IMR-90 (cell line): ENCODE data around the gene OAF. TPM values are rescaled to one million over a fixed set of nuclear protein-coding genes. Genes with fewer than 3 reads are reported as not detected.

Experiments
- ATAC-seq: fragments of 200-7000 bp; cut with Tn5 transposase; 2 replicates; pipeline ENCODE4 v1.9.1; 2020; ENCODE audit warnings: low read depth, mild to moderate bottlenecking, moderate library complexity
- BruUV-seq: library from RNA; stranded (reverse); fragments of 400-500 nt; replicated peaks from 2 replicates; lab custom pipeline; 2021; lab: Mats Ljungman, UMichigan
- CTCF ChIA-PET: fragments of 300-600 bp; formaldehyde crosslinking; extraction: SDS; loops from one replicate; lab custom pipeline; 2021; ENCODE audit warnings: antibody characterized with exemption; lab: Yijun Ruan, JAX
- POLR2A ChIA-PET: fragments of 300-600 bp; sonication (Branson Sonifier 250); formaldehyde crosslinking; loops from one replicate; lab custom pipeline; 2022; ENCODE audit warnings: antibody characterized with exemption; ENCODE audit not compliant: unreplicated experiment; lab: Charles Lee
- DNase-seq: peaks from one replicate; pipeline ENCODE4 v3.0.0; 2013
- H2AFZ ChIP-seq: replicated peaks from 2 replicates; pipeline ENCODE3; 2013; ENCODE audit warnings: low read length, mild to moderate bottlenecking; ENCODE audit not compliant: poor library complexity
- H2AK5ac ChIP-seq: 2 replicates; pipeline ENCODE4 v1.6.1; 2013; ENCODE audit warnings: low read depth, low read length, inconsistent platforms
- H2AK9ac ChIP-seq: replicated peaks from 2 replicates; pipeline ENCODE3; 2013; ENCODE audit warnings: mild to moderate bottlenecking, low read depth, low read length, moderate library complexity; ENCODE audit not compliant: poor library complexity
- H2BK120ac ChIP-seq: 2 replicates; pipeline ENCODE4 v1.6.1; 2013; ENCODE audit warnings: low read depth, low read length, inconsistent platforms
- H2BK15ac ChIP-seq: 3 replicates; pipeline ENCODE4 v1.6.1; 2013; ENCODE audit warnings: low read depth, low read length, inconsistent platforms
- H2BK20ac ChIP-seq: 2 replicates; pipeline ENCODE4 v1.6.1; 2013; ENCODE audit warnings: low read depth, mild to moderate bottlenecking, inconsistent platforms, low read length, moderate library complexity
- H2BK5ac ChIP-seq: 2 replicates; pipeline ENCODE4 v1.6.1; 2013; ENCODE audit warnings: mild to moderate bottlenecking, low read depth, low read length, inconsistent platforms; ENCODE audit not compliant: poor library complexity, severe bottlenecking
- H3K14ac ChIP-seq: replicated peaks from 2 replicates; pipeline ENCODE4 v1.6.1; 2013; ENCODE audit warnings: low read depth, low read length, inconsistent platforms
- H3K18ac ChIP-seq: 2 replicates; pipeline ENCODE4 v1.6.1; 2013; ENCODE audit warnings: low read depth, low read length, control low read depth
- H3K23ac ChIP-seq: 2 replicates; pipeline ENCODE4 v1.6.1; 2013; ENCODE audit warnings: low read depth, low read length, inconsistent platforms
- H3K27ac ChIP-seq: 2 replicates; pipeline ENCODE4 v1.5.1; 2013; ENCODE audit warnings: mild to moderate bottlenecking, control low read depth, low read length; ENCODE audit not compliant: insufficient read depth
- H3K27me3 ChIP-seq: 2 replicates; pipeline ENCODE4 v1.6.1; 2013; ENCODE audit warnings: low read length; ENCODE audit not compliant: control insufficient read depth, insufficient read depth
- H3K36me3 ChIP-seq: 2 replicates; pipeline ENCODE4 v1.6.1; 2013; ENCODE audit warnings: low read length, mixed read lengths; ENCODE audit not compliant: control insufficient read depth, insufficient read depth
- H3K4ac ChIP-seq: 2 replicates; pipeline ENCODE4 v1.6.1; 2013; ENCODE audit warnings: low read depth, low read length, inconsistent platforms
- H3K4me1 ChIP-seq: 2 replicates; pipeline ENCODE4 v1.6.1; 2013; ENCODE audit warnings: low read length, mixed read lengths; ENCODE audit not compliant: control insufficient read depth, insufficient read depth
- H3K4me2 ChIP-seq: 2 replicates; pipeline ENCODE4 v1.6.1; 2013; ENCODE audit warnings: low read depth, mild to moderate bottlenecking, control low read depth, low read length, moderate library complexity
- H3K4me3 ChIP-seq: 2 replicates; pipeline ENCODE4 v1.5.1; 2013; ENCODE audit warnings: low read depth, mild to moderate bottlenecking, control low read depth, low read length, moderate library complexity; ENCODE audit not compliant: insufficient read depth
- H3K56ac ChIP-seq: 2 replicates; pipeline ENCODE4 v1.6.1; 2013; ENCODE audit warnings: low read length, inconsistent platforms; ENCODE audit not compliant: insufficient read depth; ENCODE audit errors: extremely low read depth
- H3K79me1 ChIP-seq, 2 experiments: 2 replicates each; pipeline ENCODE4 v1.6.1; 2013; ENCODE audit warnings: low read length in 2 of 2, inconsistent platforms in 1 of 2, low read depth in 1 of 2
- H3K9ac ChIP-seq: 2 replicates; pipeline ENCODE4 v1.6.1; 2013; ENCODE audit warnings: low read depth, low read length, control low read depth
- H3K9me1 ChIP-seq: 2 replicates; pipeline ENCODE4 v1.6.1; 2013; ENCODE audit warnings: low read length, inconsistent platforms; ENCODE audit not compliant: insufficient read depth
- H3K9me3 ChIP-seq: 2 replicates; pipeline ENCODE4 v1.6.1; 2013; ENCODE audit warnings: low read length; ENCODE audit not compliant: control insufficient read depth, insufficient read depth
- H4K20me1 ChIP-seq: 2 replicates; pipeline ENCODE4 v1.6.1; 2013; ENCODE audit warnings: low read length, inconsistent platforms; ENCODE audit not compliant: insufficient read depth
- H4K5ac ChIP-seq: 2 replicates; pipeline ENCODE4 v1.6.1; 2013; ENCODE audit warnings: mild to moderate bottlenecking, low read depth, low read length, control low read depth
- H4K8ac ChIP-seq, 2 experiments: 2 replicates each; pipeline ENCODE4 v1.6.1; 2013; ENCODE audit warnings: low read depth in 2 of 2, low read length in 2 of 2, control low read depth in 1 of 2, inconsistent platforms in 1 of 2
- H4K91ac ChIP-seq: 2 replicates; pipeline ENCODE4 v1.6.1; 2013; ENCODE audit warnings: low read depth, low read length, inconsistent platforms; ENCODE audit not compliant: insufficient read depth
- BHLHE40 ChIP-seq: fragments of 150-350 bp; IDR thresholded peaks from 2 replicates; pipeline ENCODE4 v1.6.1; 2016; ENCODE audit warnings: mild to moderate bottlenecking, low read depth, low read length
- CEBPB ChIP-seq: IDR thresholded peaks from 2 replicates; pipeline ENCODE4 v1.6.1; 2012; ENCODE audit warnings: low read depth, low read length, improper control_type of control experiment
- CHD1 ChIP-seq: IDR thresholded peaks from 2 replicates; pipeline ENCODE4 v1.6.1; 2012; ENCODE audit warnings: low read depth, low read length, improper control_type of control experiment
- MAFK ChIP-seq: IDR thresholded peaks from 2 replicates; pipeline ENCODE4 v1.6.1; 2012; ENCODE audit warnings: low read depth, low read length, improper control_type of control experiment
- MAZ ChIP-seq: IDR thresholded peaks from 2 replicates; pipeline ENCODE4 v1.6.1; 2012; ENCODE audit warnings: low read depth, mild to moderate bottlenecking, low read length, improper control_type of control experiment, moderate library complexity, borderline replicate concordance
- MXI1 ChIP-seq: IDR thresholded peaks from 2 replicates; pipeline ENCODE4 v1.6.1; 2012; ENCODE audit warnings: low read depth, mild to moderate bottlenecking, low read length, moderate library complexity, borderline replicate concordance
- NFE2L2 ChIP-seq: fragments of 150-350 bp; IDR thresholded peaks from 2 replicates; pipeline ENCODE4 v1.6.1; 2016; ENCODE audit warnings: low read depth, mild to moderate bottlenecking, low read length
- POLR2A ChIP-seq: IDR thresholded peaks from 2 replicates; pipeline ENCODE4 v1.6.1; 2012; ENCODE audit warnings: mild to moderate bottlenecking, low read depth, low read length
- RCOR1 ChIP-seq: IDR thresholded peaks from 2 replicates; pipeline ENCODE4 v1.6.1; 2012; ENCODE audit warnings: mild to moderate bottlenecking, low read length, improper control_type of control experiment; ENCODE audit not compliant: insufficient replicate concordance
- RFX5 ChIP-seq: IDR thresholded peaks from 2 replicates; pipeline ENCODE4 v1.8.0; 2012; ENCODE audit warnings: low read depth, mild to moderate bottlenecking, low read length, moderate library complexity
- SMC3 ChIP-seq: fragments of 150-350 bp; IDR thresholded peaks from 2 replicates; pipeline ENCODE4 v1.6.1; 2016; ENCODE audit warnings: low read depth, mild to moderate bottlenecking, antibody characterized with exemption, low read length, moderate library complexity
- WGBS, 2 experiments: methylation state at CpG; one replicate each; pipeline versions ENCODE4 v1.1.5 to v1.1.7; 2013; ENCODE audit warnings: missing lambda C conversion rate in 2 of 2; ENCODE audit not compliant: insufficient read length in 1 of 2; ENCODE audit errors: extremely low coverage in 2 of 2; 5-methylcytosine and 5-hydroxymethylcytosine counted together
- dilution Hi-C: fragments of 300-500 bp; cut with HindIII; formaldehyde crosslinking; loops from one replicate; pipeline ENCODE4 v1.14.3; 2018; ENCODE audit warnings: low sequenced_read_pairs; ENCODE audit not compliant: unreplicated experiment
- in situ Hi-C: fragments of 300-500 bp; cut with MboI; formaldehyde crosslinking; loops from 3 replicates; pipeline ENCODE4 v1.14.3; 2019; ENCODE audit warnings: low sequenced_read_pairs, inconsistent platforms, mixed read lengths
- intact Hi-C: fragments of 100-400 bp; cut with micrococcal nuclease; formaldehyde crosslinking; loops from 2 replicates; pipeline ENCODE4 v1.10.0; 2022
- polyA plus RNA-seq, 3 experiments: library from polyadenylated mRNA; depleted of rRNA; stranded (reverse); fragments of >200 nt; gene quantifications; 2 replicates each; pipeline ENCODE4 v1.2.3, GENCODE V29; 2012; ENCODE audit warnings: low replicate concordance in 1 of 3
- total RNA-seq: library from RNA; depleted of rRNA; stranded (reverse); fragments of >200 nt; gene quantifications from 2 replicates; pipeline ENCODE4 v1.2.3, GENCODE V29; 2012
- TF ChIP-seq, protein P1 (sequence below): fragments of 150-350 bp; IDR thresholded peaks from 2 replicates; pipeline ENCODE4 v1.6.1; 2017; ENCODE audit warnings: mild to moderate bottlenecking, antibody characterized with exemption, low read length, low read depth
- TF ChIP-seq, protein P2 (sequence below): conservative IDR thresholded peaks from 2 replicates; pipeline ENCODE4 v1.5.1; 2012; ENCODE audit warnings: mild to moderate bottlenecking, low read depth, low read length, improper control_type of control experiment
- TF ChIP-seq, protein P3 (sequence below): fragments of 150-350 bp; IDR thresholded peaks from 2 replicates; pipeline ENCODE4 v1.6.1; 2016; ENCODE audit warnings: low read depth, mild to moderate bottlenecking, low read length, moderate library complexity, borderline replicate concordance

OAF gene
- total and polyA plus RNA-seq, 2 of the 4 experiments (the other 2 are of a cell fraction) = 9.9 to 42.0 TPM

DNA sequence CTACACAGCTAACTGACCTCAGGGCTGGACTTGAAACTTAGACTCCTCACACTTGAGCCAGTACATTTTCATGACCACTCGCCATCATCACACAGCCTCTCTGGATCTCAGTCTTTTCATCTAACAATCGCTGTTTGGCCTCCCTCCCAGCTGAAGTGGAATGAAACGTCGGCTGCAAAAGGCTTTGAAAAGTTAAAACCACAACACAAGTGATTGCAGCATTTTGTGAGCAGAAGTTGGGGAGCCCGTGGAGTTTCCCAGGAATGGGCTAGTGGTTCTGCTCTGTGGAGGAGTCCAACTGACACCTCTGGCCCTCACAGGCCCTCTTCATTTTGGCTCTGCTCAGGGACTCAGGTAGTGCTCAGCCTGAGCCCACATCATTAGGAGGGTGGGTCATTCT is 37.0 kb upstream of the OAF start (continued):
- TF ChIP-seq, protein P1, sequence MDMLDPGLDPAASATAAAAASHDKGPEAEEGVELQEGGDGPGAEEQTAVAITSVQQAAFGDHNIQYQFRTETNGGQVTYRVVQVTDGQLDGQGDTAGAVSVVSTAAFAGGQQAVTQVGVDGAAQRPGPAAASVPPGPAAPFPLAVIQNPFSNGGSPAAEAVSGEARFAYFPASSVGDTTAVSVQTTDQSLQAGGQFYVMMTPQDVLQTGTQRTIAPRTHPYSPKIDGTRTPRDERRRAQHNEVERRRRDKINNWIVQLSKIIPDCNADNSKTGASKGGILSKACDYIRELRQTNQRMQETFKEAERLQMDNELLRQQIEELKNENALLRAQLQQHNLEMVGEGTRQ = no peak
- TF ChIP-seq MAZ (no peak), BHLHE40 (no peak)

DNA sequence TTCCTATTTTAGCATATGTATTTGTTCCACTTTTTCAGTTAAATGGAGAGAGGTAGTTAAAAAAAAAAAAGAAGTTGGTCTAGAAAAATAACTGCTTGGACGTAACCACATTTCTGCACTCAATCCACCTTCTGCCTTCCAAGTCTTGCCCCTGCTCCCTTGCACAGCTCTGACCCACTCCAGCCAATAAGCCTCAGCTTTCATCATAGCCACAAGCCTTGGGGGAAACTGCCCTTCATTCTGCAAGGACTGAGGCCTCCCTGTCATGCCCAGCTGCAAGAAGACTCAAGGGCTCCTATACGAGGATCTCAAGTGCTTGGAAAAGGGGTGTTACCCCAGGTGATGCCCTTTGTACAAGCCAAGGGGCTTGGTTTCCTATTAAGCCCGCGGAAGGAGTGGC is 36.0 kb upstream of the OAF start:
- intact Hi-C loops = loop anchor here (5.0 kb wide), 1 partner anchor 37 kb away; the partner anchor contains the start of gene OAF
- TF ChIP-seq, protein P2, sequence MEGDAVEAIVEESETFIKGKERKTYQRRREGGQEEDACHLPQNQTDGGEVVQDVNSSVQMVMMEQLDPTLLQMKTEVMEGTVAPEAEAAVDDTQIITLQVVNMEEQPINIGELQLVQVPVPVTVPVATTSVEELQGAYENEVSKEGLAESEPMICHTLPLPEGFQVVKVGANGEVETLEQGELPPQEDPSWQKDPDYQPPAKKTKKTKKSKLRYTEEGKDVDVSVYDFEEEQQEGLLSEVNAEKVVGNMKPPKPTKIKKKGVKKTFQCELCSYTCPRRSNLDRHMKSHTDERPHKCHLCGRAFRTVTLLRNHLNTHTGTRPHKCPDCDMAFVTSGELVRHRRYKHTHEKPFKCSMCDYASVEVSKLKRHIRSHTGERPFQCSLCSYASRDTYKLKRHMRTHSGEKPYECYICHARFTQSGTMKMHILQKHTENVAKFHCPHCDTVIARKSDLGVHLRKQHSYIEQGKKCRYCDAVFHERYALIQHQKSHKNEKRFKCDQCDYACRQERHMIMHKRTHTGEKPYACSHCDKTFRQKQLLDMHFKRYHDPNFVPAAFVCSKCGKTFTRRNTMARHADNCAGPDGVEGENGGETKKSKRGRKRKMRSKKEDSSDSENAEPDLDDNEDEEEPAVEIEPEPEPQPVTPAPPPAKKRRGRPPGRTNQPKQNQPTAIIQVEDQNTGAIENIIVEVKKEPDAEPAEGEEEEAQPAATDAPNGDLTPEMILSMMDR = no peak
- no peak for TF ChIP-seq MXI1
- TF ChIP-seq, protein P3, sequence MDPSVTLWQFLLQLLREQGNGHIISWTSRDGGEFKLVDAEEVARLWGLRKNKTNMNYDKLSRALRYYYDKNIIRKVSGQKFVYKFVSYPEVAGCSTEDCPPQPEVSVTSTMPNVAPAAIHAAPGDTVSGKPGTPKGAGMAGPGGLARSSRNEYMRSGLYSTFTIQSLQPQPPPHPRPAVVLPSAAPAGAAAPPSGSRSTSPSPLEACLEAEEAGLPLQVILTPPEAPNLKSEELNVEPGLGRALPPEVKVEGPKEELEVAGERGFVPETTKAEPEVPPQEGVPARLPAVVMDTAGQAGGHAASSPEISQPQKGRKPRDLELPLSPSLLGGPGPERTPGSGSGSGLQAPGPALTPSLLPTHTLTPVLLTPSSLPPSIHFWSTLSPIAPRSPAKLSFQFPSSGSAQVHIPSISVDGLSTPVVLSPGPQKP = no peak
- no peak for TF ChIP-seq POLR2A
- TF ChIP-seq SMC3 = no peak
- no peak for TF ChIP-seq RFX5
- no peak for TF ChIP-seq CEBPB
- TF ChIP-seq NFE2L2 = no peak
- no peak for TF ChIP-seq CHD1
- no peak for TF ChIP-seq MAFK
- no peak for TF ChIP-seq MAZ
- TF ChIP-seq BHLHE40 = no peak
- TF ChIP-seq RCOR1 = no peak

More for the DNA sequence above, 36.0 kb upstream of the OAF start:
- no TSS peak for BruUV-seq
- H2BK5ac ChIP-seq = no peak overlapping the region
- peaks cover 44% of the 10 kb centered on the region for H3K27me3 ChIP-seq
- no peak for ATAC-seq
- no peak overlapping the region for H3K4ac ChIP-seq
- no peak overlapping the region for H2BK20ac ChIP-seq
- ChIA-PET POLR2A (no interaction called here), CTCF (interaction anchor here (1.2 kb wide), 1 partner anchor 128 kb away, joined by 3 read pairs; no protein-coding TSS in a partner anchor)
- no peaks in the 10 kb centered on the region; the same call in 1 of the 2 replicates for H3K4me1 ChIP-seq
- H4K20me1 ChIP-seq = no peaks in the 10 kb centered on the region
- no peak overlapping the region for H4K91ac ChIP-seq
- H3K36me3 ChIP-seq = no peaks in the 10 kb centered on the region
- in situ Hi-C loops (loop anchor here (5.0 kb wide), 2 partner anchors 52 to 127 kb away; no protein-coding TSS in a partner anchor), dilution Hi-C loops (no loop called here)
- no peak overlapping the region for H2BK15ac ChIP-seq
- WGBS, 2 experiments = 29% methylated on average over 1 of the region's 4 CpGs; no CpG with 5 or more reads in 1 of the 2 experiments
- H4K8ac ChIP-seq = no peak overlapping the region
- H3K4me2 ChIP-seq = no peak overlapping the region
- H3K9me1 ChIP-seq = no peaks in the 10 kb centered on the region
- no peak overlapping the region for H2AK5ac ChIP-seq
- H3K27ac ChIP-seq = no peak overlapping the region
- no peak overlapping the region for H3K14ac ChIP-seq
- H3K9me3 ChIP-seq = no peaks in the 10 kb centered on the region
- no peak overlapping the region for H2AFZ ChIP-seq
- no peak overlapping the region for H3K9ac ChIP-seq
- no peak overlapping the region for H2BK120ac ChIP-seq
- no peak overlapping the region for H4K5ac ChIP-seq
- H3K79me1 ChIP-seq = no peaks in the 10 kb centered on the region
- no peak overlapping the region for H3K23ac ChIP-seq
- no peak overlapping the region for H2AK9ac ChIP-seq
- DNase-seq = no peak
- no peak overlapping the region for H3K4me3 ChIP-seq
- H3K18ac ChIP-seq = no peak overlapping the region
- no peak overlapping the region for H3K56ac ChIP-seq
